A549 (cell line): Measurements from ENCODE around the gene TRAPPC2L. TPM values are rescaled to one million over a fixed set of nuclear protein-coding genes. Genes with fewer than 3 reads are reported as not detected.
A peak's percentile ranks its signal among the peaks of the same experiment; 100 is the strongest.

Experiments
- ATAC-seq, 2 experiments: fragments of 200-7000 bp in 1 of 2; fragments of >200 bp in 1 of 2; cut with Nextera tagmentation in 1 of 2; cut with Tn5 transposase in 1 of 2; 3 replicates each; pipeline versions ENCODE4 v1.8.0 to v1.9.1; 2018 to 2020; ENCODE audit warnings: mild to moderate bottlenecking in 1 of 2, moderate library complexity in 1 of 2
- CTCF ChIA-PET: fragments of 300-600 bp; sonication (Branson Sonifier 250); formaldehyde crosslinking; extraction: SDS; loops from one replicate; lab custom pipeline; 2021; ENCODE audit warnings: antibody characterized with exemption, inconsistent platforms; lab: Yijun Ruan, JAX
- POLR2A ChIA-PET: fragments of 350-600 bp; formaldehyde crosslinking; extraction: SDS; loops from one replicate; lab custom pipeline; 2021; ENCODE audit warnings: antibody characterized with exemption, inconsistent platforms; lab: Yijun Ruan, JAX
- DNase-seq, 2 experiments: peaks; one replicate each; pipeline versions ENCODE4 v3.0.0 to v3.0.0-alpha.2; 2011 to 2016; ENCODE audit warnings: low read depth in 1 of 2, low spot score in 1 of 2
- FAIRE-seq: peaks from 2 replicates; lab custom pipeline; 2011; peaks lifted over from hg19 to GRCh38; lab: Jason Lieb, UNC
- H3K27ac ChIP-seq, 2 experiments: fragments of >200 bp; sonication (Bioruptor Twin); formaldehyde crosslinking; 3 replicates each; pipeline ENCODE4 v1.5.1; 2016 to 2017
- H3K4me1 ChIP-seq: fragments of >200 bp; sonication (Bioruptor Twin); formaldehyde crosslinking; 3 replicates; pipeline ENCODE4 v1.6.1; 2016
- H3K4me2 ChIP-seq: fragments of >200 bp; sonication (Bioruptor Twin); formaldehyde crosslinking; 3 replicates; pipeline ENCODE4 v1.6.1; 2016
- H3K4me3 ChIP-seq: fragments of >200 bp; sonication (Bioruptor Twin); formaldehyde crosslinking; 3 replicates; pipeline ENCODE4 v1.5.1; 2016
- H3K9me3 ChIP-seq: fragments of >200 bp; sonication (Bioruptor Twin); formaldehyde crosslinking; 3 replicates; pipeline ENCODE4 v1.6.1; 2016
- CEBPB ChIP-seq, 2 experiments: fragments of >200 bp in 1 of 2; sonication (Bioruptor Twin) in 1 of 2; formaldehyde crosslinking in 1 of 2; IDR thresholded peaks; 2 replicates each; pipeline ENCODE4 v1.6.1; 2012 to 2016
- CHD2 ChIP-seq: fragments of 150-350 bp; IDR thresholded peaks from 2 replicates; pipeline ENCODE4 v1.6.1; 2014; ENCODE audit warnings: low read length; ENCODE audit not compliant: partially characterized antibody
- EHMT2 ChIP-seq: fragments of 200-600 bp; sonication (generic); IDR thresholded peaks from 2 replicates; pipeline ENCODE4 v1.6.1; 2016; ENCODE audit warnings: antibody characterized with exemption, low read depth, mild to moderate bottlenecking, moderate library complexity
- FOSB ChIP-seq: fragments of 250-450 bp; sonication (Bioruptor Pico); IDR thresholded peaks from 2 replicates; pipeline ENCODE4 v1.5.0; 2020; ENCODE audit warnings: mild to moderate bottlenecking, moderate library complexity
- HEYL ChIP-seq: fragments of 250-450 bp; sonication (Bioruptor Pico); IDR thresholded peaks from 2 replicates; pipeline ENCODE4 v1.8.0; 2021; ENCODE audit warnings: mild to moderate bottlenecking, moderate library complexity
- HOXB13 ChIP-seq: fragments of 250-450 bp; sonication (Bioruptor Pico); IDR thresholded peaks from 2 replicates; pipeline ENCODE4 v1.5.0; 2020; ENCODE audit warnings: low read depth, mild to moderate bottlenecking, moderate library complexity
- JUN ChIP-seq, 2 experiments: fragments of >200 bp; sonication (Bioruptor Twin); formaldehyde crosslinking; IDR thresholded peaks; 2 replicates in 1 of 2; 3 replicates in 1 of 2; pipeline ENCODE4 v1.6.1; 2016 to 2017
- JUNB ChIP-seq: fragments of >200 bp; sonication (Bioruptor Twin); formaldehyde crosslinking; IDR thresholded peaks from 2 replicates; pipeline ENCODE4 v1.6.1; 2016
- MYC ChIP-seq: IDR thresholded peaks from 2 replicates; pipeline ENCODE4 v1.6.1; 2012; ENCODE audit warnings: mild to moderate bottlenecking, inconsistent platforms, low read length, improper control_type of control experiment, borderline replicate concordance
- NFE2L2 ChIP-seq: fragments of 150-350 bp; conservative IDR thresholded peaks from 2 replicates; pipeline ENCODE4 v1.6.1; 2014; ENCODE audit warnings: low read length
- NR3C1 ChIP-seq: fragments of >200 bp; sonication (Bioruptor Twin); formaldehyde crosslinking; IDR thresholded peaks from 3 replicates; pipeline ENCODE4 v1.6.1; 2017
- PHF8 ChIP-seq: fragments of 200-600 bp; sonication (generic); IDR thresholded peaks from 2 replicates; pipeline ENCODE4 v1.6.1; 2016; ENCODE audit warnings: low read depth, mild to moderate bottlenecking, antibody characterized with exemption, moderate library complexity, borderline replicate concordance
- POLR2A ChIP-seq: IDR thresholded peaks from 2 replicates; pipeline ENCODE4 v1.6.1; 2012; ENCODE audit warnings: mild to moderate bottlenecking, low read length
- RCOR1 ChIP-seq: fragments of 150-350 bp; IDR thresholded peaks from 2 replicates; pipeline ENCODE4 v1.6.1; 2014; ENCODE audit warnings: antibody characterized with exemption, low read length, low read depth
- ZFP36 ChIP-seq: fragments of 450-650 bp; IDR thresholded peaks from 2 replicates; pipeline ENCODE4 v1.6.1; 2014; ENCODE audit warnings: borderline replicate concordance; ENCODE audit not compliant: partially characterized antibody
- WGBS: methylation state at CpG from one replicate; pipeline ENCODE4 v1.1.6; 2017; ENCODE audit errors: missing lambda C conversion rate; 5-methylcytosine and 5-hydroxymethylcytosine counted together
- polyA plus RNA-seq, 4 experiments: library from polyadenylated mRNA; depleted of rRNA in 3 of 4; stranded (reverse); fragments of >200 nt; fragmentation: RNase III in 1 of 4; extraction: RNeasy Plus Mini Kit Qiagen cat#74134 plus additional on column Dnase treatment in 1 of 4; gene quantifications; 2 replicates in 3 of 4; 3 replicates in 1 of 4; pipeline ENCODE4 v1.2.3, GENCODE V29; 2011 to 2017
- TF ChIP-seq, protein P1 (sequence below): IDR thresholded peaks from 2 replicates; pipeline ENCODE4 v1.6.1; 2012; ENCODE audit warnings: low read depth, borderline replicate concordance
- TF ChIP-seq, protein P2 (sequence below): fragments of 150-350 bp; IDR thresholded peaks from 2 replicates; pipeline ENCODE4 v1.6.1; 2014; ENCODE audit warnings: low read depth, mild to moderate bottlenecking, low read length
- TF ChIP-seq, protein P3 (sequence below): fragments of 450-650 bp; IDR thresholded peaks from 2 replicates; pipeline ENCODE4 v1.6.1; 2014; ENCODE audit warnings: antibody characterized with exemption
- TF ChIP-seq, protein P4 (sequence below): fragments of >200 bp; sonication (Bioruptor Twin); formaldehyde crosslinking; IDR thresholded peaks from 3 replicates; pipeline ENCODE4 v1.5.1; 2016
- TF ChIP-seq, protein P5 (sequence below): fragments of >200 bp; sonication (Bioruptor Twin); formaldehyde crosslinking; IDR thresholded peaks from 3 replicates; pipeline ENCODE4 v1.6.1; 2016

Gene TRAPPC2L
- polyA plus RNA-seq, 2 of the 4 experiments (the other 2 are of a cell fraction) = 70.3 to 80.2 TPM

DNA sequence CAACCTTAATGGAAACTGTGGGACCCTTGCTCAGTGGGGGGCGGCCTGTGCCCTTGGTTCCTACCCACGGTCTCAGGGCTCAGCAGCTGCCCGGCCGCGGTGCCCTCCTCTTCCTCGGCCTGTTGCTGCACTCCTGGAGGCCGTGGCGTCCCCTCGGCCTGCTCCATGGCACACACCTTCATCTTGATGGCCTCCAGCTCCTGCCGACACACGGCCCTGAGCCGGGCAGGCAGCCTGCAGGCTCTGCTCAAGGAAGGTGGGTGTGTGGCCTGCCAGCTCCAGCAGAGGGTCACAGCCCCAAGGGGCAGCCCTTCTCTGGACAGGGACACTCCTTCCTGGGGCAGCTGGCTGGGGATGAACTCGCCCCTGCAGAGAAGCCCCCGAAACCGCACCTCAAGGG is 8.8 kb downstream of the TRAPPC2L start:
- WGBS = 80% methylated on average over 3 of the region's 15 CpGs
- H3K27ac ChIP-seq = no peak overlapping the region
- FAIRE-seq = no peak
- no peak for DNase-seq
- TF ChIP-seq CHD2 = no peak
- TF ChIP-seq POLR2A = no peak
- no peak for TF ChIP-seq FOSB (CRISPR knock-in tag)
- no peaks in the 10 kb centered on the region for H3K9me3 ChIP-seq
- ChIA-PET CTCF (interaction anchor here (1.1 to 2.0 kb wide), 4 partner anchors 8 to 302 kb away, joined by 3 to 8 read pairs (median 5); no protein-coding TSS in a partner anchor), POLR2A (no interaction called here)
- ATAC-seq = peak in 1 of 2 experiments; percentile 14; a peak in 3 of 6 replicates
- H3K4me2 ChIP-seq = no peak overlapping the region
- H3K4me1 ChIP-seq = no peaks in the 10 kb centered on the region
- no peak overlapping the region for H3K4me3 ChIP-seq

DNA sequence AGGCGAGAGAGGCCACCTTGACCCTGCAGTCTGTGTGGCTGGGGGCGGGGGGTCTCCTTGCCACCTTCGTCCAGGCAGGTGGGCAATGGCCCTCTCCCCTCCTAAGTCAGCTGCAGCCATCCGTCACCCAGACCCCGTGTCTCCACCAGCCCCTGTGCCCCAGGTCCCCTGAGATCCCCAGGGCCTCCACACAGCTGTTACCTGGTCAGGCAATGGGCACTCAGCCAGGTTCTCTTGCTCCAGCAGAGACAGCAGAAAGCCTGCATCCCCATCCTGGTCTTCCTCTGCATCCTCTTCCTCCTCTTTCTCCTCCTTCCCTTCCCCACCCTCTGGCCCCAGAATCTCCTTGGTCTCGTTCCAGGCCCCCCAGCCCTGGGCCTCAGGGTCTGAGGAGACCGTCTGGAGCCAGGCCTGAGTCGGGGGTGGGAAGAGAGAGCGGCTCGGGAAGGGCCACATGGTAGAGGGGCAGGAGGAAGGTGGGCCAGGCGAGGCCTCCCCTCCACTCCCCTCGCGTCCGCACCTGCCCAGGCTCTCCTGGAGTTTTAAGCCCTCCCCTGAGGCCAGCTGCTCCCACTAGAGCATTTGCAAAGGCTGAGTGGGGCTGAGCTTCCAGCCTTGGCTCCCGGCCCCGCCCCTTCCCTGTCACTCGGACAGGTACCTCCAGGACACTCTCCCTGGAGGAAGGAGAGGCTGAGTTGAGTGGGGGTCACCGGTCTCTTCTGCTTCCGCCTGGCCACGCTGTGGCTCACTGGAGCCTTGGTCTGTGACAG is 9.4 kb downstream of the TRAPPC2L start, which contains the start of gene PABPN1L:
Gene PABPN1L, minus strand, starts transcription at position 510 of the 770 bp plus-strand sequence. Its CDS starts 54 bp downstream, at position 456.
- ChIA-PET CTCF (interaction anchor here (1.2 to 2.0 kb wide), 3 partner anchors 8 to 59 kb away, joined by 3 to 8 read pairs (median 3); no protein-coding TSS in a partner anchor), POLR2A (no interaction called here)
- no peak for ATAC-seq
- WGBS = 83% methylated on average over 15 of the region's 20 CpGs
- FAIRE-seq = no peak
- H3K4me2 ChIP-seq = no peak within 1 kb of the TSS
- H3K27ac ChIP-seq = no peak within 1 kb of the TSS
- no peaks in the 10 kb centered on the region for H3K4me1 ChIP-seq
- TF ChIP-seq, protein P1, sequence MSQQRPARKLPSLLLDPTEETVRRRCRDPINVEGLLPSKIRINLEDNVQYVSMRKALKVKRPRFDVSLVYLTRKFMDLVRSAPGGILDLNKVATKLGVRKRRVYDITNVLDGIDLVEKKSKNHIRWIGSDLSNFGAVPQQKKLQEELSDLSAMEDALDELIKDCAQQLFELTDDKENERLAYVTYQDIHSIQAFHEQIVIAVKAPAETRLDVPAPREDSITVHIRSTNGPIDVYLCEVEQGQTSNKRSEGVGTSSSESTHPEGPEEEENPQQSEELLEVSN = no peak
- TF ChIP-seq ZFP36 (no peak), HEYL (CRISPR knock-in tag) (no peak), EHMT2 (no peak), NR3C1 (no peak), PHF8 (no peak), JUNB (no peak), HOXB13 (CRISPR knock-in tag) (no peak), MYC (no peak), NFE2L2 (no peak), RCOR1 (no peak), CEBPB (IDR thresholded peaks at IDR 0.05) (no peak), JUN (IDR thresholded peaks at IDR 0.05) (no peak)
- TF ChIP-seq, protein P2, sequence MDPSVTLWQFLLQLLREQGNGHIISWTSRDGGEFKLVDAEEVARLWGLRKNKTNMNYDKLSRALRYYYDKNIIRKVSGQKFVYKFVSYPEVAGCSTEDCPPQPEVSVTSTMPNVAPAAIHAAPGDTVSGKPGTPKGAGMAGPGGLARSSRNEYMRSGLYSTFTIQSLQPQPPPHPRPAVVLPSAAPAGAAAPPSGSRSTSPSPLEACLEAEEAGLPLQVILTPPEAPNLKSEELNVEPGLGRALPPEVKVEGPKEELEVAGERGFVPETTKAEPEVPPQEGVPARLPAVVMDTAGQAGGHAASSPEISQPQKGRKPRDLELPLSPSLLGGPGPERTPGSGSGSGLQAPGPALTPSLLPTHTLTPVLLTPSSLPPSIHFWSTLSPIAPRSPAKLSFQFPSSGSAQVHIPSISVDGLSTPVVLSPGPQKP = no peak
- TF ChIP-seq, protein P3, sequence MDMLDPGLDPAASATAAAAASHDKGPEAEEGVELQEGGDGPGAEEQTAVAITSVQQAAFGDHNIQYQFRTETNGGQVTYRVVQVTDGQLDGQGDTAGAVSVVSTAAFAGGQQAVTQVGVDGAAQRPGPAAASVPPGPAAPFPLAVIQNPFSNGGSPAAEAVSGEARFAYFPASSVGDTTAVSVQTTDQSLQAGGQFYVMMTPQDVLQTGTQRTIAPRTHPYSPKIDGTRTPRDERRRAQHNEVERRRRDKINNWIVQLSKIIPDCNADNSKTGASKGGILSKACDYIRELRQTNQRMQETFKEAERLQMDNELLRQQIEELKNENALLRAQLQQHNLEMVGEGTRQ = no peak
- TF ChIP-seq, protein P4, sequence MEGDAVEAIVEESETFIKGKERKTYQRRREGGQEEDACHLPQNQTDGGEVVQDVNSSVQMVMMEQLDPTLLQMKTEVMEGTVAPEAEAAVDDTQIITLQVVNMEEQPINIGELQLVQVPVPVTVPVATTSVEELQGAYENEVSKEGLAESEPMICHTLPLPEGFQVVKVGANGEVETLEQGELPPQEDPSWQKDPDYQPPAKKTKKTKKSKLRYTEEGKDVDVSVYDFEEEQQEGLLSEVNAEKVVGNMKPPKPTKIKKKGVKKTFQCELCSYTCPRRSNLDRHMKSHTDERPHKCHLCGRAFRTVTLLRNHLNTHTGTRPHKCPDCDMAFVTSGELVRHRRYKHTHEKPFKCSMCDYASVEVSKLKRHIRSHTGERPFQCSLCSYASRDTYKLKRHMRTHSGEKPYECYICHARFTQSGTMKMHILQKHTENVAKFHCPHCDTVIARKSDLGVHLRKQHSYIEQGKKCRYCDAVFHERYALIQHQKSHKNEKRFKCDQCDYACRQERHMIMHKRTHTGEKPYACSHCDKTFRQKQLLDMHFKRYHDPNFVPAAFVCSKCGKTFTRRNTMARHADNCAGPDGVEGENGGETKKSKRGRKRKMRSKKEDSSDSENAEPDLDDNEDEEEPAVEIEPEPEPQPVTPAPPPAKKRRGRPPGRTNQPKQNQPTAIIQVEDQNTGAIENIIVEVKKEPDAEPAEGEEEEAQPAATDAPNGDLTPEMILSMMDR = no peak
- TF ChIP-seq, protein P5, sequence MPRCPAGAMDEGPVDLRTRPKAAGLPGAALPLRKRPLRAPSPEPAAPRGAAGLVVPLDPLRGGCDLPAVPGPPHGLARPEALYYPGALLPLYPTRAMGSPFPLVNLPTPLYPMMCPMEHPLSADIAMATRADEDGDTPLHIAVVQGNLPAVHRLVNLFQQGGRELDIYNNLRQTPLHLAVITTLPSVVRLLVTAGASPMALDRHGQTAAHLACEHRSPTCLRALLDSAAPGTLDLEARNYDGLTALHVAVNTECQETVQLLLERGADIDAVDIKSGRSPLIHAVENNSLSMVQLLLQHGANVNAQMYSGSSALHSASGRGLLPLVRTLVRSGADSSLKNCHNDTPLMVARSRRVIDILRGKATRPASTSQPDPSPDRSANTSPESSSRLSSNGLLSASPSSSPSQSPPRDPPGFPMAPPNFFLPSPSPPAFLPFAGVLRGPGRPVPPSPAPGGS = no peak
- no peak within 1 kb of the TSS for H3K4me3 ChIP-seq
- H3K9me3 ChIP-seq = no peaks in the 10 kb centered on the region
- no peak for DNase-seq
